Measurements from ENCODE around the gene TUBB2B.

The TUBB2B gene

DNA sequence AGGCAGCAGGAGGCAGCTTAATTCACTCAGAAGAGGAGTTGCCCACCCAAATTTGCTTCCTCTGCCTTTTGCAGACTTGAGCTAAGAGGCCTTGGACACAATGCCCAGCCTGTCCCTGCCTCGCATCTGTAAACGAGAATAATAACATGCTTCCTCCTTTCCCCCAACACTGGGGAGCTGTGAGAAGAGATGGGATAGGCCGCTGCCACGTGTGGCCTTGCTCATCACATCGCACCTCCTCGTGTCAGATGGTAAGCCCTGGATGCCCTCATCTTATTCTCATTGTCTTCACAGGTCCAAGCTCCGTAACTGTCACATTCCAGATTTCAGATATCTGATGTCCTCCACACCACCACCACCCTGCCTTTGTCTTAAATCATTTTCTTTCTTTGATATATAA, 13.1 kb upstream of the TUBB2B start:
- no peak for DNase-seq (ENCODE audit: extremely low read depth, low read depth)
- no peak overlapping the region for H3K4me3 ChIP-seq (replicated peaks; ENCODE audit: low read depth, low read length)
- TF ChIP-seq, protein P1, sequence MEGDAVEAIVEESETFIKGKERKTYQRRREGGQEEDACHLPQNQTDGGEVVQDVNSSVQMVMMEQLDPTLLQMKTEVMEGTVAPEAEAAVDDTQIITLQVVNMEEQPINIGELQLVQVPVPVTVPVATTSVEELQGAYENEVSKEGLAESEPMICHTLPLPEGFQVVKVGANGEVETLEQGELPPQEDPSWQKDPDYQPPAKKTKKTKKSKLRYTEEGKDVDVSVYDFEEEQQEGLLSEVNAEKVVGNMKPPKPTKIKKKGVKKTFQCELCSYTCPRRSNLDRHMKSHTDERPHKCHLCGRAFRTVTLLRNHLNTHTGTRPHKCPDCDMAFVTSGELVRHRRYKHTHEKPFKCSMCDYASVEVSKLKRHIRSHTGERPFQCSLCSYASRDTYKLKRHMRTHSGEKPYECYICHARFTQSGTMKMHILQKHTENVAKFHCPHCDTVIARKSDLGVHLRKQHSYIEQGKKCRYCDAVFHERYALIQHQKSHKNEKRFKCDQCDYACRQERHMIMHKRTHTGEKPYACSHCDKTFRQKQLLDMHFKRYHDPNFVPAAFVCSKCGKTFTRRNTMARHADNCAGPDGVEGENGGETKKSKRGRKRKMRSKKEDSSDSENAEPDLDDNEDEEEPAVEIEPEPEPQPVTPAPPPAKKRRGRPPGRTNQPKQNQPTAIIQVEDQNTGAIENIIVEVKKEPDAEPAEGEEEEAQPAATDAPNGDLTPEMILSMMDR (IDR thresholded peaks at IDR 0.05; ENCODE audit: low read depth, low read length, missing control alignments): no peak

DNA sequence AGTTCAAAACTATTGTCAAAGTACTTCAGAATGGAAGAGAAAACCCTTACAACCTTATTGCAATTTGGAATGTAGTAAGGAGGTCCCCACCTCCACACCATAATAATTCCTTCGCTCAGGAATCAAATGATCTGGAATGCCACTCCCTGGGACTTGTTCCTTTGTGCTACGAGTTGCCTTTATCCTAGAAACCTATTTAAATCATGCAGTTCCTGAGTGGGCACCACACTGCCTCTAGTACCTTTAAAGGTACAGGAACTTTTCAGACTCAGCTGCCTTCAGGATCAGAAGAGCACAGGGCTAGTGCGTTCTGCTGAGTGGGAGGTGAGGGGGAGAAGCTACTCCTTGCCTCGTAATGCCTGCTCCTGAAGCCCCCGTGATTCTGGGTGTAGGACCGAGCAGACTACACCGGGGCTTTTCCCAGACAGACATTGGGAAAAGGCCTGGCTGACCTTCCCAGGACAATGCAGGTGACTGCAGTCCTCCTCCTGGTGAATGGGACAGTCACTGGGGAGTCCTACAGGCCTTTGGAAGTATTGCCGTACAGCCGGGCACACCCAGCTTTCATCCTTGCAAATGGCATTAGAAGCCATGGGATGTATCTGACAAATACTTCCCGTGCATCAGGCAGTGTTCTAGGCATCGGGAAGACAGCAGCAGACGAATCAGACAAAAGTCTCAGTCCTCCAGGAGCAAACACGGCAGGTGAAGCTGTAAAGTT, 11.8 kb upstream of the TUBB2B start:
- TF ChIP-seq, protein P1 (IDR thresholded peaks at IDR 0.05; ENCODE audit: low read depth, low read length, missing control alignments): peak; percentile 18
- no peak for DNase-seq (ENCODE audit: extremely low read depth, low read depth)
- no peak overlapping the region for H3K4me3 ChIP-seq (replicated peaks; ENCODE audit: low read depth, low read length)

DNA sequence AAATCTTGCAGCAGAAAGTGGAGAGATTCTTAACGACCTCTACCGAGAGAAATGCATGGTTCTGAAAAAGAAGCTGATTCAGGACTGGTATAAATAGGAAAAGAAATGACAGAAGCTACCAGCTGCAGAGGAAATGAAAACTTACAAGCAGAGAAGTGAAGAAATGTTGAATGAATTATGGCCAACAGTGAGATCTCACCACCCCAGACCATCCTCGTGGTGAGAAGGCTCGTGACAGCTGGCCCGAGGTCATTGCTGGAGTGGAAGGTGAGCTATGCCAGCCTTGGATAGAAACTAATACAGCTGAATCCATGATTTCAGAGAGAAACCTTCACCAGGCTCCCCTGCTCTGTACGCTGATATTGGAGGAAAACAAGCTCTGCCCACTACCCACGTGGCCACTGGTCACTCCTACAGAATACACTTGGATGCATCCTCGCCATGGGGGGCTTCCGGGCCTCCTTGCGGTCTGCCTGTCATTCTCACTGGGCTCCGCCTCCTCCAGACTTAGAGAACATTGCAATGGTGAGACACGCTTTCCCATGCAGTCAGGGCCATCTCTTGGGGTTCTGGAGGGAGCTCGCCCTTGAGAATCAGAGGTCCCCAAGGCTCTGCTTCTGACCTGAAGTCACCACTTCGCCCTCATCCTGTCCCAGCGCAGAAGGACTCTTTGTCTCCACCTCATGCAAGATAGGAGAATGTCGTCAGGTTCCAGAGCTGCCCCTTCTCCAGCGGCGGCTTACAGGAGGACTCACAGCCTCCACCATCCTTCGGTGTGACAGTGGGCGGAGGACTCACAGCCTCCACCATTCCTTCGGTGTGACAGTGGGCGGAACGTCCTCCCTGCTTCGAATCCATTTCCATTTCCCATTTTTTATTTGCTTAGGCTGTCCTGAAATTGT, 10.6 kb upstream of the TUBB2B start:
- no peak for DNase-seq (ENCODE audit: extremely low read depth, low read depth)

DNA sequence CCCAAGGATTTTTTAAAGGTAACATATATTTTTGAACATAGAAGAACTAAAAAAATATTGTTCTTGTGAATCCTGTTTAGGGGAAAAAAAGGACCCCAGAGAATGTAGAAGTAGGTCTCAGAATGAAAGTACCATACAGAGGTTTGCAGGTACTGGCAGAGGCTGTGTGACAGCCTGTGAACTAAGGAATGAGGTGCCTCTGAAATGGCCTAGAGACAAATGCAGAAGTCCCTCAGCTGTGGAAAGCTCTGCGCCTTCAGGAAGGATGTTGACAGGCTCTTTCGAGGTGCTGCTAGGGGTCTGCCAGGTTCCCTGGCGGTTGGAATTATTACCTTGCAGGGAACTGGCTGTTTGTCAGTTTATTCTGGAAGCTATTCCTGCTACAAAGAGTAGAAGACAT, 8.6 kb upstream of the TUBB2B start:
- DNase-seq (ENCODE audit: extremely low read depth, low read depth): no peak
- H3K4me3 ChIP-seq (replicated peaks; ENCODE audit: low read depth, low read length): no peak overlapping the region
- TF ChIP-seq, protein P1 (IDR thresholded peaks at IDR 0.05; ENCODE audit: low read depth, low read length, missing control alignments): no peak

More for the DNA sequence above, 10.6 kb upstream of the TUBB2B start:
- TF ChIP-seq, protein P1 (IDR thresholded peaks at IDR 0.05; ENCODE audit: low read depth, low read length, missing control alignments): no peak
- H3K4me3 ChIP-seq (replicated peaks; ENCODE audit: low read depth, low read length): no peak overlapping the region

DNA sequence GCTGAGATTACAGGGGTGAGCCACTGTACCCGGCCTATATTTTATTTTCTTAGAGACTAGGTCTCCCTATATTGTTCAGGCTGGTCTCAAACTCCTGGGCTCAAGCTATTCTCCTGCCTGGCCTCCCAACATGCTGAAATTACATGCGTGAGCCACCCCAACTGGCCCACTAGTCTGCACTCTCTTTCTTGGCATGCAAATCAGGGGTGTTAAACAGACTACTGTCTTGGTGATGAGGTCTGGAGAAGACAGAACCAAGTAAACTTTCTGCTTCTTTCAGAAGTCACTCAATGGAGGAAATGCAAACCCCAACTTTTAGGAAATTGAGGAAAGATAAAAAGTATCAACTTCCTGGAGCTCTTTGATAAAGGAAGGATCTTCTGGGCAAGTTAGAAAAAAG, 8.0 kb upstream of the TUBB2B start:
- H3K4me3 ChIP-seq (replicated peaks; ENCODE audit: low read depth, low read length): no peak overlapping the region
- TF ChIP-seq, protein P1 (IDR thresholded peaks at IDR 0.05; ENCODE audit: low read depth, low read length, missing control alignments): no peak
- no peak for DNase-seq (ENCODE audit: extremely low read depth, low read depth)

DNA sequence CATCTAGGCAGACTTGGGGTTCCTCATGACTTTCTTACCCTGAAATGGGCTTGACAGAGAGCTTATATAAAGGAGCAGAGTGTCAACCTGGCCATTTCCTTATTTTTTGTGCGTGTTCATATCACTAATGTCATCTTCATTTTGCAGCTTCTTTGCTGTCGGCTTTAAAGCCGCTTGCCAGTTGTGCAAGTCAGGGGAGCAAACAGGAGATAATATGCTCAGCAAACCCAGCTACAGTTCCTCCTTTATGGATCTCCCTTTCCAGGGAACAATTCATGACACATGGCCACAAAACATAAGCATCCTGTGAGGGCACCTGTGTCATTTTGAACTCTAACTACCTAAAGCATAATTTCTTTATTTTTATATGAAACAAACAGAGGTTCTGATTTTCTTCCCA, 6.5 kb upstream of the TUBB2B start:
- TF ChIP-seq, protein P1 (IDR thresholded peaks at IDR 0.05; ENCODE audit: low read depth, low read length, missing control alignments): no peak
- no peak overlapping the region for H3K4me3 ChIP-seq (replicated peaks; ENCODE audit: low read depth, low read length)
- DNase-seq (ENCODE audit: extremely low read depth, low read depth): no peak
